ENCODE data around the gene JARID2. TPM values are rescaled to one million over a fixed set of nuclear protein-coding genes. Genes with fewer than 3 reads are reported as not detected.

Gene JARID2
- total and polyA plus RNA-seq, 9 of the 15 experiments (the other 6 are each of a cell fraction or from before 2014, with no cell fraction given), result 5.0 to 29.0 (median 15.6) TPM

- Histone ChIP-seq H3K4me2 (ENCODE audit: insufficient read depth, low read length) (no peak overlapping the region), H3K36me3 (ENCODE audit: control insufficient read depth, insufficient read depth, low read length) (no peaks in the 10 kb centered on the region), H4K20me1 (replicated peaks; ENCODE audit: control insufficient read depth, insufficient read depth, low read length) (no peaks in the 10 kb centered on the region), H3K9ac (ENCODE audit: insufficient read depth in 1 of 2, low read depth in 2 of 2, low read length in 2 of 2) (no peak overlapping the region), H3K79me2 (ENCODE audit: control insufficient read depth, insufficient read depth, low read length) (no peaks in the 10 kb centered on the region), H3K9me3 (replicated peaks; ENCODE audit: control insufficient read depth, insufficient read depth, low read depth, low read length) (no peaks in the 10 kb centered on the region), H2AFZ (ENCODE audit: low read depth, low read length) (no peak overlapping the region), H3K27ac (ENCODE audit: extremely low read depth, low read depth, low read length) (no peak overlapping the region), H3K9me1 (ENCODE audit: control insufficient read depth, insufficient read depth, low read length) (no peaks in the 10 kb centered on the region), H3K4me3 (no peak overlapping the region), H3K4me1 (replicated peaks in 1 of 2; ENCODE audit: control insufficient read depth in 2 of 2, insufficient read depth in 2 of 2, low read length in 2 of 2) (no peaks in the 10 kb centered on the region; a peak in 2 of 5 replicates), H3K27me3 (ENCODE audit: control insufficient read depth in 2 of 2, insufficient read depth in 2 of 2, low read length in 2 of 2) (no peaks in the 10 kb centered on the region)
- DNase-seq (ENCODE audit: extremely low read depth in 1 of 4, low spot score in 3 of 4) (no peak), ATAC-seq (no peak), FAIRE-seq (no peak)
- WGBS (ENCODE audit: insufficient coverage, low coverage, missing lambda C conversion rate), result 52% methylated on average over 2 of the region's 2 CpGs
- ChIA-PET CTCF (ENCODE audit: low intra/inter-chr PET ratio) (interaction anchor here (0.7 kb wide), 1 partner anchor 57 kb away, joined by 8 read pairs; no protein-coding TSS in a partner anchor), POLR2A (interaction anchor here (0.9 kb wide), 1 partner anchor 19 kb away, joined by 3 read pairs; no protein-coding TSS in a partner anchor)
- in situ Hi-C loops (cut with MboI) (no loop called here), intact Hi-C loops (cut with micrococcal nuclease) (no loop called here)
- BruUV-seq (replicated peaks), result no TSS peak
- no peak for TF ChIP-seq RBBP5 (IDR thresholded peaks at IDR 0.05; ENCODE audit: borderline replicate concordance, insufficient read depth, low read length, poor library complexity, severe bottlenecking)
- no peak for TF ChIP-seq CSDE1 (IDR thresholded peaks at IDR 0.05)
- TF ChIP-seq SNAPC5 (CRISPR knock-in tag; IDR thresholded peaks at IDR 0.05), result no peak
- TF ChIP-seq MEIS2 (IDR thresholded peaks at IDR 0.05; ENCODE audit: partially characterized antibody), result no peak
- TF ChIP-seq RNF2 (IDR thresholded peaks at IDR 0.05), result no peak
- no peak for TF ChIP-seq FOXO4 (CRISPR knock-in tag; IDR thresholded peaks at IDR 0.05)
- TF ChIP-seq FOXA1 (IDR thresholded peaks at IDR 0.05; ENCODE audit: borderline replicate concordance), result no peak
- no peak for TF ChIP-seq NR3C1 (CRISPR knock-in tag; IDR thresholded peaks at IDR 0.05)
- no peak for TF ChIP-seq UBTF (IDR thresholded peaks at IDR 0.05; ENCODE audit: borderline replicate concordance in 1 of 2, low read depth in 2 of 2, low read length in 2 of 2)
- TF ChIP-seq NR1H2 (CRISPR knock-in tag; IDR thresholded peaks at IDR 0.05), result no peak
- no peak for TF ChIP-seq NFIC (IDR thresholded peaks at IDR 0.05)
- TF ChIP-seq, protein P1, sequence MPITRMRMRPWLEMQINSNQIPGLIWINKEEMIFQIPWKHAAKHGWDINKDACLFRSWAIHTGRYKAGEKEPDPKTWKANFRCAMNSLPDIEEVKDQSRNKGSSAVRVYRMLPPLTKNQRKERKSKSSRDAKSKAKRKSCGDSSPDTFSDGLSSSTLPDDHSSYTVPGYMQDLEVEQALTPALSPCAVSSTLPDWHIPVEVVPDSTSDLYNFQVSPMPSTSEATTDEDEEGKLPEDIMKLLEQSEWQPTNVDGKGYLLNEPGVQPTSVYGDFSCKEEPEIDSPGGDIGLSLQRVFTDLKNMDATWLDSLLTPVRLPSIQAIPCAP (CRISPR knock-in tag; IDR thresholded peaks at IDR 0.05; ENCODE audit: borderline replicate concordance), result no peak
- no peak for TF ChIP-seq RCOR1 (IDR thresholded peaks at IDR 0.05; ENCODE audit: borderline replicate concordance in 1 of 2, low read depth in 2 of 2, low read length in 2 of 2)
- TF ChIP-seq ZNF766 (CRISPR knock-in tag; conservative IDR thresholded peaks at IDR 0.05), result 0 out of 2 replicates have a peak, but pooled peaks have one; percentile 26
- no peak for TF ChIP-seq KDM2B (CRISPR knock-in tag; IDR thresholded peaks at IDR 0.05)
- TF ChIP-seq DLX4 (CRISPR knock-in tag; IDR thresholded peaks at IDR 0.05), result no peak
- TF ChIP-seq SMAD1 (IDR thresholded peaks at IDR 0.05; ENCODE audit: low read depth, low read length, partially characterized antibody), result no peak
- no peak for TF ChIP-seq NR4A1 (CRISPR knock-in tag; IDR thresholded peaks at IDR 0.05)
- TF ChIP-seq NR4A1 (tag; IDR thresholded peaks at IDR 0.05), result peak; percentile 43; the same call in 1 of the 2 replicates
These were observed 39.0 kb upstream of the JARID2 start for GRCh38 chr6:15206887-15207286.

All from K562 (cell line).